Fibroblast of lung (primary cell): ENCODE data around the gene A3GALT2.

Experiments used
- CTCF ChIP-seq, 2 donors: IDR thresholded peaks in 1 of 2; conservative IDR thresholded peaks in 1 of 2; 1 replicate in 1 of 2; 2 replicates in 1 of 2; pipeline ENCODE4 v1.5.1; 2011 to 2012; ENCODE audit warnings: low read length in 2 of 2, control low read depth in 1 of 2, inconsistent platforms in 1 of 2, low read depth in 1 of 2, mild to moderate bottlenecking in 1 of 2
- EZH2 ChIP-seq: IDR thresholded peaks from 2 replicates; pipeline ENCODE4 v1.5.1; 2012; ENCODE audit warnings: low read length, control low read depth, mild to moderate bottlenecking; ENCODE audit errors: missing control alignments

- no peak for TF ChIP-seq CTCF (conservative IDR thresholded peaks at IDR 0.05 in 1 of 2, IDR thresholded peaks at IDR 0.05 in 1 of 2; ENCODE audit: low read depth in 1 of 2, low read length in 2 of 2)
- no peak for TF ChIP-seq EZH2
Measured at GRCh38 chr1:33287317-33287716, 33.6 kb downstream of the A3GALT2 start.
